KOPT-K1 (cell line): ENCODE data around the gene ZNF621.
"Not testable (repeated sequence)": the region's sequence is repeated elsewhere in the genome, so short reads cannot be mapped to it uniquely, and the experiment has no call there.

Experiments
- H3K27ac ChIP-seq: fragments of 200-600 bp; sonication (generic); 2 replicates; pipeline ENCODE4 v1.5.1; 2016; ENCODE audit warnings: antibody characterized with exemption, mild to moderate bottlenecking, low read depth, low read length; ENCODE audit not compliant: poor library complexity, severe bottlenecking
- H3K36me3 ChIP-seq: fragments of 200-600 bp; sonication (generic); 2 replicates; pipeline ENCODE4 v1.5.1; 2017; ENCODE audit warnings: antibody characterized with exemption, mild to moderate bottlenecking, low read length, moderate library complexity; ENCODE audit not compliant: insufficient read depth
- H3K9me3 ChIP-seq: fragments of 200-600 bp; sonication (generic); 2 replicates; pipeline ENCODE4 v1.5.1; 2017; ENCODE audit warnings: antibody characterized with exemption, low read length, mild to moderate bottlenecking; ENCODE audit not compliant: insufficient read depth, poor library complexity, severe bottlenecking

ZNF621 gene

GRCh38 chr3:40518067-40518466, 6.7 kb upstream of the ZNF621 start:
- H3K36me3 ChIP-seq, result no peaks in the 10 kb centered on the region
- H3K9me3 ChIP-seq, result no peaks in the 10 kb centered on the region
- H3K27ac ChIP-seq, result no peak overlapping the region

GRCh38 chr3:40518848-40519247, 5.9 kb upstream of the ZNF621 start:
- no peaks in the 10 kb centered on the region for H3K36me3 ChIP-seq

GRCh38 chr3:40521254-40521653, 3.5 kb upstream of the ZNF621 start:
- no peaks in the 10 kb centered on the region for H3K9me3 ChIP-seq
- no peak overlapping the region for H3K27ac ChIP-seq
- no peaks in the 10 kb centered on the region for H3K36me3 ChIP-seq

More at GRCh38 chr3:40518848-40519247, 5.9 kb upstream of the ZNF621 start:
- H3K27ac ChIP-seq, result no peak overlapping the region
- no peaks in the 10 kb centered on the region for H3K9me3 ChIP-seq

- Histone ChIP-seq H3K9me3 (no peaks in the 10 kb centered on the region), H3K27ac (no peak overlapping the region), H3K36me3 (no peaks in the 10 kb centered on the region)
Observed at GRCh38 chr3:40523781-40524180, 979 bp upstream of the ZNF621 start.

GRCh38 chr3:40524222-40524567, 565 bp upstream of the ZNF621 start:
- H3K36me3 ChIP-seq, result no peaks in the 10 kb centered on the region
- peak overlapping the region; percentile 55 for H3K27ac ChIP-seq
- no peaks in the 10 kb centered on the region for H3K9me3 ChIP-seq

GRCh38 chr3:40528426-40528825, 3.7 kb downstream of the ZNF621 start:
- H3K27ac ChIP-seq, result no peak overlapping the region
- H3K36me3 ChIP-seq, result no peaks in the 10 kb centered on the region
- H3K9me3 ChIP-seq, result no peaks in the 10 kb centered on the region

- H3K27ac ChIP-seq, result no peak overlapping the region
- no peaks in the 10 kb centered on the region for H3K36me3 ChIP-seq
Observed at GRCh38 chr3:40532252-40532651, 7.5 kb downstream of the ZNF621 start.

GRCh38 chr3:40534283-40534682, 9.5 kb downstream of the ZNF621 start:
- no peaks in the 10 kb centered on the region for H3K9me3 ChIP-seq
- no peaks in the 10 kb centered on the region for H3K36me3 ChIP-seq
- no peak overlapping the region for H3K27ac ChIP-seq

More at GRCh38 chr3:40532252-40532651, 7.5 kb downstream of the ZNF621 start:
- H3K9me3 ChIP-seq, result no peaks in the 10 kb centered on the region

- Histone ChIP-seq H3K9me3 (no peaks in the 10 kb centered on the region), H3K36me3 (no peaks in the 10 kb centered on the region)
Observed at GRCh38 chr3:40546816-40547215, 22.1 kb downstream of the ZNF621 start.

GRCh38 chr3:40550167-40550566, 25.4 kb downstream of the ZNF621 start:
- Histone ChIP-seq H3K9me3 (no peaks in the 10 kb centered on the region), H3K27ac (no peak overlapping the region), H3K36me3 (no peaks in the 10 kb centered on the region)

More at GRCh38 chr3:40546816-40547215, 22.1 kb downstream of the ZNF621 start:
- H3K27ac ChIP-seq, result no peak overlapping the region

GRCh38 chr3:40557575-40558161, 32.9 kb downstream of the ZNF621 start:
- no peaks in the 10 kb centered on the region for H3K9me3 ChIP-seq
- no peaks in the 10 kb centered on the region for H3K36me3 ChIP-seq
- no peak overlapping the region for H3K27ac ChIP-seq

- H3K27ac ChIP-seq, H3K9me3 ChIP-seq: not testable (repeated sequence)
Observed at GRCh38 chr3:40562482-40562881, 37.7 kb downstream of the ZNF621 start.

GRCh38 chr3:40565629-40566028, 40.9 kb downstream of the ZNF621 start:
- not testable (repeated sequence) for H3K36me3 ChIP-seq, H3K27ac ChIP-seq
- peaks cover 13% of the 10 kb centered on the region for H3K9me3 ChIP-seq

More at GRCh38 chr3:40562482-40562881, 37.7 kb downstream of the ZNF621 start:
- not testable (repeated sequence) for H3K36me3 ChIP-seq

GRCh38 chr3:40566694-40567093, 41.9 kb downstream of the ZNF621 start:
- Histone ChIP-seq H3K9me3 (peaks cover 13% of the 10 kb centered on the region), H3K27ac (no peak overlapping the region), H3K36me3 (no peaks in the 10 kb centered on the region)

- Histone ChIP-seq H3K36me3 (no peaks in the 10 kb centered on the region), H3K9me3 (peaks cover 10% of the 10 kb centered on the region), H3K27ac (no peak overlapping the region)
Observed at GRCh38 chr3:40572588-40572987, 47.8 kb downstream of the ZNF621 start.

- H3K9me3 ChIP-seq, result no peaks in the 10 kb centered on the region
- H3K36me3 ChIP-seq, result no peaks in the 10 kb centered on the region
Observed at GRCh38 chr3:40574050-40574449, 49.3 kb downstream of the ZNF621 start.

More at GRCh38 chr3:40574050-40574449, 49.3 kb downstream of the ZNF621 start:
- H3K27ac ChIP-seq, result no peak overlapping the region
